Measurements from ENCODE around the gene FGR.
A peak's percentile ranks its signal among the peaks of the same experiment; 100 is the strongest.

The FGR gene

DNA sequence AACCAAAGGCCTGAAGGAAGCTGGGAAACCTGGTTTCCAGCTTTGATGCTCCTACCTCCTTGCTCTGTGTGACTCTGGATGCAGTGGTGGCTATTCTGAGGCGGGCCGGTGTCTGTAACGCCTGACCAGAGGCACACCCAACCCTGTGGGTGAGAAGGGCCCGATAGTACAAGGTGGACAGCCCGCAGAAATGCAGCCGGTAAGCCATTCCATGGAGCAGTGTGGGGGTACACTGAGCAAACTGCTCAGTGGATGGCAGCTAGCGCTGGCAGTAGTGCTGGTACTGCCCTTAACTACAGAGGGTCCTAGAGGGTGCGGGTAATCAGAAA is 67.0 kb downstream of the FGR start:
- DNase-seq (ENCODE audit: low read depth): no peak

DNA sequence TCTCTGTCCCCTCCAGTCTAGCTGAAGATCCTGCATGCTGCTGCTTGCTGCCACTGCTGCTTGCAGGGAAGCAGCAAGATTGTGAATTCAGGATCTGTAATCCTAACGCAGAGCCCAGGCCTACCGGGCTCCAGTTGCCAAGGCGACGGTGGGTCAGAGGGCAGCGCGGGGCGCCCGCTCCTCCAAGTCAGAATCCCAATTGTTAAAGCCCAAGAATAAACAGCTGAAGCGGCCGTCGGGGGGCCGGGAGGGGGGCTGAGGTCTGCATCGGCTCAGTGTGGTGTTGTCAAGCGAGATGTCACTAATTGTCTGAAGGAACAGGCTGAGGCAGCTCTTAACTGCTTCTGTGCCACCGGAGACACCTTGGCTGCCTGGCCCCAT is 67.8 kb downstream of the FGR start:
- no peak for DNase-seq (ENCODE audit: low read depth)

DNA sequence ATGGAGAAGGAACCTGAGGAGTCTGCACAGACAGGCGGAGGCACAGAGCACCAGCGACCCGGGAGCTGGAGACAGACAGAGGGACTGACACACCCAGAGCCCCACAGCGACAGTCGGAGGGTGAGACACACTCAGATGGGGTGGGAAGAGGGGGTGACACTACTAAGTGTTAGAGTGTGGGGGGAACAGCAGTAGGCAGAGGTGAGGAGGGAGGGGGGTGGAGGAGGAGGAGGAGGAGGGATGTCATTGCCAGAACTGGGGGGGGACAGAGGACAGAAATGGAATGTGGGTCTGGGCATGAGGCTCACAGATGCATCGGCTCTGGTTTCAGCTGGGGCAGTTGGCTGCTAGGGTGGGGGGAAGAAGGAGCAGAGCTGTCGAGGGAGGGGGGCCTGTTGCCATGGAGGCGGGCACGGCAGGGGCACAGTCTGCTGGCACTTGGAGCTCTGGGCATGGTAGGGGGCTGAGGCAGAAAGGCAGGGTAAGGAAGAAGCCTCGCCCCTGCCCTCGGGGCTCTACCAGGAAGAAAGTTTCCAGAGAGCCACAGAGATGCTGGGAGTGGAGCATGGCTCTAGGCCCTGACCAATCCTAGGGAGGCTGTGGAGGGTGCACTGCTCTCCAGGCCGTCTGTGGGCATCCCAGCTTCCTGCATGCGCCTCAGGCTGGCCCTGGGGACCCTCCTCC is 68.4 kb downstream of the FGR start:
- peak; percentile 49 for DNase-seq (ENCODE audit: low read depth)

DNA sequence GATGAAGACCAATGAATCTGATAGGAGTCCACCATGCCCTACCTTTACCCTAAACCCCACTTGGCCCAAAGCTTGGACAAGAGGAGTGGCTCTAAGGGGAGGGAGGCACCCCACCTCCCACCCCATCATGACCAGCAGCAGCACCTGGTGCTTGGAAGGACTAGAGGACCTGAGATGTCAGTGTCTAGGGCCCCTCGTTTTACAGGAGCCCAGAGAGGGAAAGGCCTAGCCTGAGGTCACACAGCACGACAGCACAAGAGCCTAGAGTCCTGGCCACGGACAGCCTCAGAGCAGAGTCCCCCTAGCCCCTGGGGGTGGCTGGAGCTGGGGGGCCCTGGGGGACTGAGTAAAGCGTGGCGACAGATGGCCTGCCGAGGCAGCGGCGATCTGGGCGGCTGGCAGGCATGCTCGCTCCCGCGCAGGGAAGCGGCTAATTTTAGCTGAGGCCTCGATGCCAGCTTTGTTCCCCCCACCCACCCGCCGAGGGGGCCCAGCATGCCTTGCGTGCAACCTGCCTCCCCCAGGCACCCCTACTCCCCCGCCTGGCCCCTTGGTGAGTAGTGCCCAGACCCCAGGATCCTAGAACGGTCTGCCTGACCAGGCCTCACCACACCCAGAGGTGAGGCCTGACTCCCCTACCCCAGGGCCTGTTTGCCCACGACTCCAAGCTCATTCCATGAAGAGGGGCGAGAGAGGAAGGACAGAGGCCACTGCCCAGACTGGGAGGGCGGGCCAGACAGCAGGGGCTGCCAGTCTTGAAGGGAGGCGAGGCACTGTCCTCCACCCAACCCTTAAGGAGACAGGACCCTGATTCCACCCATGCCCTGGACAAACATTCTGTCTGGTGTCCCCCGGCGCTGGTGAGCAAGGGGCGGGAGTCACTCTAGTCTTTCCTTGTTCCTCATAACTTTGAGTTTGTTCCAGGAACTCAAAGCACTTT is 70.0 kb downstream of the FGR start:
- DNase-seq (ENCODE audit: low read depth): no peak

DNA sequence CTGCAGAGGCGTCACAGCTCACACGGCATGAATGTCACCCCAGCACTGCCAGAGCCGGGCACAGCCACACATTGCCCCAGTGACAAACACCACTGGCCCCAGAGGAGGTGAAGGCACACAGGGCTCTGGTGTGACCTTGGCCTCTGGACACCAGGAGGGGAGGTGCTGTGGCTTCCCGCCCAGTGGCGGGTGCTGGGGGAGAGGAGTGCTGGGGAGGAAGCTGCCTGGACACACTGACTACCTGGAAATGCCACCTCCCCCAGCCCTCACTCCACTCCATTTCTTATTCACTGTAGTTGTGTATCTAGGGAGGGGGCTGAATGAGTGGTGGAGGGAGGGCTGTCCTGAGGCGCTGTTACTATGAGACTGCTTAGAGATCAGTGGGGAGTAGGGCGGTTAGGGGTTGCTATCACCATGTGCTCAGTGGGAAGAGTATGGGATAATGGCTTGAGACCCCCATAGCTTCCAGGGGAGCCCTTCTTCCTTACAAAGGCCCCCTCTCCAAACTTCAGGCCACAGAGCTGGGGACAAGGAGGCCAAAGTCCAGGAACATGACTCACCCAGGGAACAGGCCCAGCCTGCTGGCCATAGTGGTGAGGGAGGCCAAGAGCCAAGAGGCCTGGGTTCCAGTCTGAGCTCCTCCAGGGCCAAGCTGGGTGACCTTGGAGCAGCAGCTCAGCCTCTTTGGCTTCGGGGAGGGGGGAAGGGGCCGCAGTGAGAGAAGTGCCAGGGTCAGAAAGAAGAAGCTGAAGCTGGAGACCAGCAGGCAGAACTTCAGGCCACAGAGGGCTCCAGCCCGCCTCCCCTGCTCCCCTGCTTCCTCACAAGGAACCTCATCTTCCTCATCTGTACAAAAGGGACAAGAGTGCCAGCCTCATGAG is 71.2 kb downstream of the FGR start:
- peak; percentile 72 for DNase-seq (ENCODE audit: low read depth)

DNA sequence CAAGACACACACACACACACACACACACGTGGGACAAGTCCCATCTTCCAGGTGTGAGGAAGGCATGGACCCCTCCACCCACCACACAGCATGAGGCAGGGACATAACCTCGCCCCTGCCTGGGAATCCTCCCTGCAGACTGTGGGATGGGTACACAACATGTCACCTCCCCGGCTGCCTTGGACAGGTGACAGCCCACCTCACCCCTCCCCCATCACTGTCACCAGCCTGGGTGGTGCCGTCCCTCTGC is 71.7 kb downstream of the FGR start:
- DNase-seq (ENCODE audit: low read depth): no peak

DNA sequence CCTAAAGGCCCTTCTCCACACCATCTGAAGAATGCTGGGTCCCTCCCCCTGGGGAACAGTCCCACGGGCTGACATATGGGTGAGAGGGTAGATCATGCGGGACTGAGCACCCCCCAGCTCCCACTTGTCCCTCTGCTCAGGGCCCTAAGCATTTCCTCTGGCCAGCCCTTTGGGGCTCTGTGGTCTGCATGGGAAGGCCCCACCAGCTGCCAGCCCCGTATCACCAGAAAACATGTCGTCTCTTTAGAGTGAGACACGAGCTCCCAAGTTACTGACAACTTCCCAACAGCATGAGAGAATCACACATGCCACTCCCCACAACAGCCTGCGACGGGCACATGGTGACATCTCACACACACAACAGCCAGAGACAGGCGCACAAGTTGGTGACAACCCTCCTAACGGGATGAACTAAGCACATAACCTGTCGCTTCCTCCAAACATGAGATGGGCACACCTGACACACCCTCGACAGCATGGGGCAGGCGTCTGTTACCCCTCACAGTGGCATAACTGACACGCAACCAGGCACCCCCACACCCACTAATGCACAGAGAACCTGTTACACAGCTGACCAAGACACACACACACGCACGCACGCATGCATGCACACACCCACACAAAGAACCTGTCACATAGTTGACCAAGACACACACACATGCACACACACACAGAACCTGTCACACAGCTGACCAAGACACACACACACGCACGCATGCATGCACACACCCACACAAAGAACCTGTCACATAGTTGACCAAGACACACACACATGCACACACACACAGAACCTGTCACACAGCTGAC is 72.2 kb downstream of the FGR start:
- DNase-seq (ENCODE audit: low read depth): no peak
